WERI-Rb-1 (cell line): ENCODE measurements around the gene HSP90B1.

ENCODE experiments used
- DNase-seq: peaks from one replicate; pipeline ENCODE4 v3.0.0-alpha.2; 2020
- H3K27ac ChIP-seq: fragments of 250-450 bp; sonication (Bioruptor Pico); 2 replicates; pipeline ENCODE4 v1.5.1; 2020; ENCODE audit warnings: mild to moderate bottlenecking, moderate library complexity
- H3K27me3 ChIP-seq: fragments of 250-450 bp; sonication (Bioruptor Pico); 2 replicates; pipeline ENCODE4 v1.5.1; 2021; ENCODE audit warnings: mild to moderate bottlenecking, low read depth, moderate library complexity; ENCODE audit not compliant: insufficient read depth, severe bottlenecking
- H3K36me3 ChIP-seq: fragments of 250-450 bp; sonication (Bioruptor Pico); 2 replicates; pipeline ENCODE4 v1.5.1; 2020; ENCODE audit warnings: mild to moderate bottlenecking, moderate library complexity
- H3K4me3 ChIP-seq: 2 replicates; pipeline ENCODE4 v1.5.1; 2011; ENCODE audit warnings: low read depth, mild to moderate bottlenecking, control low read depth, low read length
- H3K9me3 ChIP-seq: fragments of 250-450 bp; sonication (Bioruptor Pico); 2 replicates; pipeline ENCODE4 v1.5.1; 2021; ENCODE audit warnings: mild to moderate bottlenecking, moderate library complexity; ENCODE audit not compliant: severe bottlenecking
- TF ChIP-seq, protein P1 (sequence below): IDR thresholded peaks from 2 replicates; pipeline ENCODE4 v1.5.1; 2011; ENCODE audit warnings: low read depth, mild to moderate bottlenecking, control low read depth, inconsistent platforms, low read length

The HSP90B1 gene

GRCh38 chr12:103965590-103966504 is 35.6 kb downstream of the HSP90B1 start, which contains the start of gene TDG:
Gene TDG, plus strand, starts transcription at chr12:103965872. Its CDS starts 166 bp downstream, at chr12:103966038.
- peak; percentile 99 for DNase-seq
- Histone ChIP-seq H3K4me3 (peak within 1 kb of the TSS; percentile 95), H3K27me3 (no peaks in the 10 kb centered on the region)

DNA sequence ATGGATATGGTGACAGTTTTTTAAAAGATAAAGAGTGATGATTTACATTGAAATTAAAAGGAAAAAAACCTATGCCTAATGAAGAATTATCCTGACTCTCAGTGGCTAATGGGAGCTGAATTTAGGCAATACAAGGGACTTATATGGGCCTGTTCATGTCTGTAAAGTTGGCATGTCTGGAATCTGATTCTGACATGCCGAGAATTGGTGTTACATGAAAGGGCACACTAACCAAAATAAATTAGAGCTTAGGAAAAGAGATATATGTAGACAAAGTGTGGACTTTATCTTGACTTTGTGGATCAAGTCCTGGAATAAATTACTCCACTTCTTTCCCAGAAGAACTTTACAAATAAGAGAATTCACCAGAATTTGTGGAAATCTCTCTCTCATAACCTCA is 36.5 kb downstream of the HSP90B1 start:
- peak overlapping the region; percentile 95 for H3K4me3 ChIP-seq
- H3K27me3 ChIP-seq, result no peaks in the 10 kb centered on the region
- H3K36me3 ChIP-seq, result peaks cover 14% of the 10 kb centered on the region
- TF ChIP-seq, protein P1, sequence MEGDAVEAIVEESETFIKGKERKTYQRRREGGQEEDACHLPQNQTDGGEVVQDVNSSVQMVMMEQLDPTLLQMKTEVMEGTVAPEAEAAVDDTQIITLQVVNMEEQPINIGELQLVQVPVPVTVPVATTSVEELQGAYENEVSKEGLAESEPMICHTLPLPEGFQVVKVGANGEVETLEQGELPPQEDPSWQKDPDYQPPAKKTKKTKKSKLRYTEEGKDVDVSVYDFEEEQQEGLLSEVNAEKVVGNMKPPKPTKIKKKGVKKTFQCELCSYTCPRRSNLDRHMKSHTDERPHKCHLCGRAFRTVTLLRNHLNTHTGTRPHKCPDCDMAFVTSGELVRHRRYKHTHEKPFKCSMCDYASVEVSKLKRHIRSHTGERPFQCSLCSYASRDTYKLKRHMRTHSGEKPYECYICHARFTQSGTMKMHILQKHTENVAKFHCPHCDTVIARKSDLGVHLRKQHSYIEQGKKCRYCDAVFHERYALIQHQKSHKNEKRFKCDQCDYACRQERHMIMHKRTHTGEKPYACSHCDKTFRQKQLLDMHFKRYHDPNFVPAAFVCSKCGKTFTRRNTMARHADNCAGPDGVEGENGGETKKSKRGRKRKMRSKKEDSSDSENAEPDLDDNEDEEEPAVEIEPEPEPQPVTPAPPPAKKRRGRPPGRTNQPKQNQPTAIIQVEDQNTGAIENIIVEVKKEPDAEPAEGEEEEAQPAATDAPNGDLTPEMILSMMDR, result no peak
- H3K27ac ChIP-seq, result peak overlapping the region; percentile 95
- no peaks in the 10 kb centered on the region for H3K9me3 ChIP-seq
- DNase-seq, result no peak

More at GRCh38 chr12:103965590-103966504, 35.6 kb downstream of the HSP90B1 start, which contains the start of gene TDG:
- TF ChIP-seq, protein P1, result 0 out of 2 replicates have a peak, but pooled peaks have one; percentile 6
- H3K36me3 ChIP-seq, result peaks cover 14% of the 10 kb centered on the region
- peak within 1 kb of the TSS; percentile 95 for H3K27ac ChIP-seq
- no peaks in the 10 kb centered on the region for H3K9me3 ChIP-seq

DNA sequence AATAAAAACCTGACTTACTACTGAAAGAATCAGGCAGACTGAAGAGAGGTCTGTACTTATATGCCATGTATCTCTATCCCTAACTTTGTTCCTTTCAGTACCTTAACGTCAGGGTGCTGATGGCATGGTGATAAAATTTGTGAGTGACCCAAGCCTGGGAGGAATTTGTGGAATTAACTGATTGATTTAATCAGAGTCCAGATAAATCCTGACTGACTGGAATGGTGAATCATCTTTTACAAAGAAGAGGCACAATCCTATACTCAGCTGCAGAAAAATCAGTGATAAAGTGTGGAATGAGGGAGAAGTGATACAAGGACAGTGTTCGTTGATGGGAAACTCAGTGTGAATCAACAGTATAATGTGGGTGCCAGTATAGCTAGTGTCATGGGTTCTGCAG is 39.2 kb downstream of the HSP90B1 start:
- H3K27ac ChIP-seq, result no peak overlapping the region
- H3K36me3 ChIP-seq, result peaks cover 18% of the 10 kb centered on the region
- H3K27me3 ChIP-seq, result no peaks in the 10 kb centered on the region
- H3K9me3 ChIP-seq, result no peaks in the 10 kb centered on the region
- DNase-seq, result no peak
- TF ChIP-seq, protein P1, result no peak
- H3K4me3 ChIP-seq, result no peak overlapping the region

GRCh38 chr12:103973909-103974308 is 43.7 kb downstream of the HSP90B1 start:
- Histone ChIP-seq H3K27ac (no peak overlapping the region), H3K9me3 (no peaks in the 10 kb centered on the region), H3K36me3 (peaks cover 28% of the 10 kb centered on the region), H3K4me3 (no peak overlapping the region), H3K27me3 (no peaks in the 10 kb centered on the region)
- TF ChIP-seq, protein P1, result no peak
- no peak for DNase-seq

GRCh38 chr12:103975368-103975767 is 45.2 kb downstream of the HSP90B1 start:
- Histone ChIP-seq H3K27me3 (no peaks in the 10 kb centered on the region), H3K9me3 (no peaks in the 10 kb centered on the region), H3K36me3 (peaks cover 39% of the 10 kb centered on the region), H3K27ac (no peak overlapping the region), H3K4me3 (no peak overlapping the region)
- DNase-seq, result no peak
- TF ChIP-seq, protein P1, result no peak
